Endometrial microvascular endothelial cells (primary cell): Measurements from ENCODE around the gene PSMB7. TPM values are rescaled to one million over a fixed set of nuclear protein-coding genes. Genes with fewer than 3 reads are reported as not detected.

Source experiments
- in situ Hi-C: cut with HindIII; loops from 2 replicates; pipeline ENCODE4 v1.10.0; 2017; ENCODE audit warnings: low sequenced_read_pairs, low pct_unique_long_range_greater_than_20kb; ENCODE audit errors: inconsistent ontology term
- total RNA-seq: library from RNA; depleted of rRNA; stranded (reverse); fragments of >200 nt; gene quantifications from one replicate; pipeline ENCODE4 v1.2.3, GENCODE V29; 2015; ENCODE audit errors: inconsistent ontology term

The PSMB7 gene
- 412 TPM for total RNA-seq

DNA sequence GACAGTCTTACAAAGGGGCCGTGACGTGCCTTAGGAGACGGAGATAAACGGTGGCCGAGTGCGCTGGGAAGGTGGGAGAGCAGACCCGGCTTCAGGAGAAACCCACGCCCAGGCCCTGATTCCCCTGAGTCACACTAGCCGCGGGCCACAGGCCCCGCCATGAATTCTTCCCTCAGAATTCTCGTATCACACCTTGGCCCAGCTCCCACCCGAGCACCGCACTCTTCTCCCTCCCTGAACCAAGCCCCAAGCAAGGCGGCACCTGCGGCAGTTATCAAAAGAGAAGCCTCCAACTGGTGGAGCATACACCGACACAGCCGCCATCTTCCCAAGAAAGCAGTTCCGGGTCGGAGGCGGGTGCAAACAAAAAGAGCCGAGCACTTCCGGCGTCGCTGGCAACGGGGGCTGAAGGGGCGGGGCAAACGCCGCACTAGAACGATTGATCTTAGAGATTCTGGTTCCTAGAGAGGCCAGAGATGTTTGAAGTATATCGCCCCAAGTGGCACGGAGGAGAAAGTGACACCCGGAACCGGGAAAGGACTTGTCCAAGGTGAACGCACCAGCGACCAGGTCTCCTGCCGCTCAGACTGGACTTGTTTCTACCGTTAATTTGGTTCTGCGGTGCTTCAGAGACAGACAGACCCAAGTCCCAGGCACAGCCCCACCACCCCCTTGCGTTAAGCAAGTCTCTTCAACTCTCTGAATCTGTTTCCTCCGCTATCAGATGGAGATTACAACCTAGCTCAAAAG lies at the start of gene PSMB7:
PSMB7 (minus strand) TSS at position 341 of the 750 bp plus-strand sequence; CDS start at position 324, 17 bp downstream.
- in situ Hi-C loops: no loop called here

- in situ Hi-C loops: no loop called here
Measured at GRCh38 chr9:124462739-124463138, 47.5 kb upstream of the PSMB7 start.

DNA sequence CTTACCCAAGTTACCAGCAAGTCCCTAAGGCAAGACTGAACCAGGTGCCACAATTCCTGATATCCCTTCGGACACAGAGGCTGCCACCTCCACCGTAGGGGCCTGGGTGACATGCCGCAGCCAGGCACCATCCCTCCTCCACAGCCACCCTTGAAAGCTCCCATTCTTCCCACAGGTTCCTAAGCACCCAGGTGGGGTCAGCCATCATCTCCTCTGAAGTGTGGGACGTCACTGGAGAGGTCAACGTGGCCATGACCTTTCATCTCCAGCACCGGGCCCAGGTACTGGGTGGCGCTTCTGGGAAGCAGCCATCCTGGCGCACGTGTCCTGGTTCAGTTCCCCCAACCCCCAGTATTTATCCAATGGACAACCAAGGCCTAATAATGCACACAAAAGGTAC lies 43.2 kb upstream of the PSMB7 start:
- in situ Hi-C loops: no loop called here

DNA sequence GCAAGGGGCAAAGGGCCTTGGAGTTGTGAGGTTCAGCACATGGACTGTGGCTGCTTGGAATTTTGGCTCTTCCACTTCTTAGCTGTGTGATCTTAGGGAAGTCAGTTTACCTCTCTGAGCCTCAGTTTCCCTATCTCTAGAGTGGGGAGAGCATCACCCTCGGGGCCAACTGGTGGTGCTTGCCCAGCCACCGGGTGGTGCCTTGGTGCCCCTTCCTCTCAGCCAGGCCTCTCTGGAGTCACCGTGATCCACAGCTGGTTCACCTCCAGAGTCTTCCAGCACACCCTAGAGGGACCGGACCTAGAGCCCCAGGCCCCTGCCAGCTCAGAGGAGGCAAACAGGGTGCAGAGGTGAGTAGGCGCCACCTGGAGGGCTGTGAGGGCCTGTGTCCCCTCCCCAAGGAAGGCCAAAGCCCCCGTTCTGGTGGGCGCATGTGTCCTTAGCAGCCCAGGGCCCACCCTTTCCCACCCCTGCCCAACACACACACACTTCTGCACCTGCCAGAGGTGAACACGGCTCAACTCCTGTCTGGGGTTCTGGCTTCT lies 42.7 kb upstream of the PSMB7 start:
- in situ Hi-C loops: no loop called here

GRCh38 chr9:124457079-124457886 lies 42.0 kb upstream of the PSMB7 start:
- in situ Hi-C loops: no loop called here

GRCh38 chr9:124456341-124457078 lies 41.3 kb upstream of the PSMB7 start:
- in situ Hi-C loops: no loop called here

DNA sequence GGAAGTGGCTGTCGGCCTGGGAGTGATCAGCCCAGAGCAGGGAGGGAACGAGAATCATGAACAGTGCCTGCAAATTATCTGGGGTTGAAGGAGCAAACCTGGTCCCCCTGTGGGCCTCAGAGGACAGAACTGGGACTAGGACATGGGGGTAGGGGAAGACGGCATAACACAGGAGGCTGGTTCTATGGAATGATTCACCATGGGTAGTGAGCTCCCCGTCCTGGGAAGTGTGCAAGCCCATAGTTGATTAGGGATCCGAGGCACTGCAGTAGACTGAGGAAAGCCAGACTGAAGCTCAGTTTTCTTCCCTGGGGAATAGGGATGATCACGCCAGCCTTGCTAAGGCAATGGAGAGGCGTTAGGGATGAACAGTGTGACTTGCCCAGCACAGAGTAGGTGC lies 40.6 kb upstream of the PSMB7 start:
- in situ Hi-C loops: no loop called here

GRCh38 chr9:124454791-124455443 lies 39.7 kb upstream of the PSMB7 start:
- in situ Hi-C loops: no loop called here

GRCh38 chr9:124454296-124454695 lies 39.1 kb upstream of the PSMB7 start:
- in situ Hi-C loops: no loop called here

- in situ Hi-C loops: no loop called here
Measured at GRCh38 chr9:124453586-124454191, 38.4 kb upstream of the PSMB7 start.

- in situ Hi-C loops: no loop called here
Measured at GRCh38 chr9:124452841-124453585, 37.8 kb upstream of the PSMB7 start.

DNA sequence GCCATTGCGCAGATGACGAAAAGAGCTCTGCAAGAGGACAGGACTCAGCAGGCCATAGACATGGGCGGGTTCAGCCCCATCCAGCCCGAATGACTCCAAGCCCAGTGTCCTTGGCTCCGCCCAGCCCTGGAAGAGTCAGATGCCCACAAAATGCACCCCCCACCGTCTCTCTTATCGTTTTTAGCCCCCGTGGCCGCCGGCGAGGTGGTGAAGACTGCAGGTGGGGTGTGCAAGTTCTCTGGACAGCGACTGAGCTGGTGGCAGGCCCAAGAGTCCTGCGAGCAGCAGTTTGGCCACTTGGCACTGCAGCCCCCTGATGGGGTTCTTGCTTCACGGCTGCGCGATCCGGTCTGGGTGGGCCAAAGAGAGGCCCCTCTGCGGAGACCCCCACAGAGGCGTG lies 37.1 kb upstream of the PSMB7 start:
- in situ Hi-C loops: no loop called here

DNA sequence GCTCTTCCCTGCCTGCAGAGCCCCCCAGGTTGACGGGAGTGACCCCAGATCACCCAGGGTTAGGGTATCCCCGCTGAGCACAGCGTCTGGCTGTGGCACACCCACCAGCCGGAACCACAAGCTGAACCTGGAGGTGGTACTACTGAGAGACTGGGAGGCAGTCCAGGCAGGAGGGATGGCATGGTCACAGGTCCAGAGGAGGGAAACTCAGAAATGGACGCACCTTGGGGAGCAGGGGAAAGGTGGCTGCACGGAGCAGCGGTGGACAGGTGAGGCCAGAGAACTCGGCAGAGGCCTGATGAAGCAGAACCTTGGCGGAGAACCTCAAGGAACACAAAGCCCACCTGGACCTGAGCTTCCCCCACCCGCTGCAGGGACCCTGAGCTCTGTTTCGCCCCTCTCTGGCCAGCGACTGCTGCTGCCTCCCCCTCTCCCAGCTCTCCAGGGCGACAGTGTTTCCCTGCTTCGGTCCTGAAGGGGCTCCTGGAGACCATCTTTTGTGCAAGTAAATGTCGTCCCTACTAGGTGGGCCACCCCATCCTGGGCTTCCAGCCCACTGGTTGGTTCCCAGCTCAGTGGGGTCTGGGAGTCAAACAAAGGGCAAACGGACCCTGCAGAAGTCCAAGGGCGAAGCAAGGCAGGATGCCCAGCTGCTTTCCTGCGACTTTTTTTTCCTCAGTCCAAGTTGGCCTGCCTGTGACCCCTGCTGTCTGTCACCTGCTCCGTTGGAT lies 35.9 kb upstream of the PSMB7 start:
- in situ Hi-C loops: no loop called here

DNA sequence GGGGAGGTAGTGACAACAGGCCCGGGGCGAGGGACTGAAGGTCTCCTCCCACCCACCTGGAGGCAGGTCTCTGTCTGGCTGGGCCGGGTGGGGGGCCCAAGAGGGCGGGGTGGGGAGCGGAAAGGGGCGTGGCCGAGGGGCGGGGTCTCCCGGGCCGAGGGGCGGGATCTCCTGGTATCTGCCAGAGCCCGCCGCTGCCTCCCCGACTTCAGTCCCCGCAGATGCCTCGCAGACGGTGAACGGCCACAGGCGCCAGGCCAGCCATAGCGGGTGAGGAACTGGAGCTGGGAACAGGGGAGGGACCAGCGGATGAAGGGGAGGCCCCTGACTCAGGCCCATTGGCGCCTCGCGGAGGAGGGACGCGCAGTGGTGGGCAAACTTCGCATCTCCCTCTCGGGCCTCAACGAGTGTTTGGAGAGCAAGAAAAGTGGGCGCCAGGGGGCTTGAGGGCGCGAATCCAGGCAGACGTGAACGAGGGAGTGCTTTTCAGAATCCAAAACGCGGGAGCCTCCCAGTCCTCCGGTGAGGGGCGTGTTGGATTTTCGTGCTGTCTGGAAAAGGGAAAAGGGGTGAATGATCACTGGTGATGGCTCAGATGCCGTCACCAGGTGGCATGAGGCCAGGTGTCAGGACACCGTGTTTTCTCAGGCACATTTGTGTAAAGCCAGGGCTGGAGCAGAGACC lies 35.1 kb upstream of the PSMB7 start, which contains the start of gene ADGRD2:
ADGRD2 (plus strand) TSS at position 211 of the 684 bp plus-strand sequence. CDS start 1,216 bp downstream, outside the sequence.
- in situ Hi-C loops: no loop called here

- in situ Hi-C loops: no loop called here
Measured at GRCh38 chr9:124449381-124450151, 34.3 kb upstream of the PSMB7 start.

DNA sequence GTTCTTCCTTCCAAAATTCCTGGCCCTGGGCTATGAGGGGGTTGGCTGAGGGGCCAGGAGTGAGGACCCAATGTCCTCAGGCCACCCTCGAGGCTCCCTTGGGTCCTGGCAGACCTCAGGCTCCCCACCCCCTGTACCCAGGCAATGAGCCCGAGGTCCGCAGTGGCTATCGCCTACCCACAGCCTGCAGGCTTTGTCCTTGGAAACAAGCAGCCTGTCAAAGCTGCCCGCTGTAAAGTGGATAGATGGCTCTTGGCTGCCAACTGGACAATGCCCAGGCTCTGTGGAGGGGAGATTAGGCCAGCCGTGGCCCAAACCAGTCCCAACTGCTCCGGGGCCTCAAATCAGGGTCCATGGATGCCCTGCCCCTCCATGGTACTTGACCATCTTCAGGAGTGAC lies 32.8 kb upstream of the PSMB7 start:
- in situ Hi-C loops: no loop called here
